Left hindlimb (tissue), 1 donor: Measurements from ENCODE around the gene TSHZ2.

Experiments used
- DNase-seq: peaks from one replicate; pipeline ENCODE4 v3.0.0-alpha.2; 2018

TSHZ2 gene

GRCh38 chr20:53069132-53069531 lies 97.0 kb downstream of the TSHZ2 start:
- no peak for DNase-seq

DNA sequence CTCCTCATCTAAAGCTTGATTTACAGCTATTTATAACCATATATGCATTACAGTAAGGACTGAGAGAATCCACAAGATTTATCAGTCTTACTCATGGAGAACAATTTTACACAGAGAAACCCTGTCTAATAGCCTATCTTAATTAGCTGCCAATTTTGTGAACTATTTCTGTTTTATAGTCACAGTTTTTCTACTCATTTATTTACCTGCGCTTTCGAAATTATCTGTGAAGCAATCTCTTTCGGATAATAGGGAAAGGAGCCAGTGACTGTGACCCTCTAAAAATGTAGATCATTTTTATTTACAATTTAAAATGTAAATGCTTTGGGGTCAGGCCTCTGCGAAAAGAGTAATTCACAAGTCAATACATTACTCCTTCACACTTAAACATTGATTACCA lies 98.1 kb downstream of the TSHZ2 start:
- DNase-seq, result no peak

GRCh38 chr20:53070706-53071392 lies 98.7 kb downstream of the TSHZ2 start:
- DNase-seq, result no peak

GRCh38 chr20:53071833-53072232 lies 99.7 kb downstream of the TSHZ2 start:
- no peak for DNase-seq

GRCh38 chr20:53072923-53073579 lies 100.9 kb downstream of the TSHZ2 start:
- no peak for DNase-seq

GRCh38 chr20:53073636-53074415 lies 101.7 kb downstream of the TSHZ2 start:
- no peak for DNase-seq

DNA sequence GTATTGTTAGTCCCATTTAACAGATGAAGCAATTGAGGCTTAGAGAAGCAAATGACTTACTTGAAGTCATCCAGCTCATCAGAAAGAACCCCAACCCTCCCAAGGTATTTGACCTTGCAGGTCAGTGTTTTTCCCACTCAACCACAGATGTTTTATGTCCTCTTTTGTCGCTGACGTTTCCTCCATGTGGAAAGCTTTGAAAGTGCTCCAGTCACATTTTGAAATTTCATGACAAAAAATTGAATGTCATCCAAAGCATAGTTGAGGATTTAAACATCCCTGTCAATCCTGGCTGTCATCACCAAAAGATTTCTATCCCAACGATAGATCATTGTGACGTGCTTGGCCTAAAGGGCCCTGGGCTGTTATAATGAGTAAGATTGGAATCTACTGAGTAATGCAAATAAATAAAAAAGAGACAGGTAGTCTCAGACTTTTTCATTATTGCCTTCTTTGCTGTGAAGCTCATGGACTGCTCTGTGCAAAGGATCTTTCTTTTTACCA lies 102.7 kb downstream of the TSHZ2 start:
- DNase-seq, result no peak

DNA sequence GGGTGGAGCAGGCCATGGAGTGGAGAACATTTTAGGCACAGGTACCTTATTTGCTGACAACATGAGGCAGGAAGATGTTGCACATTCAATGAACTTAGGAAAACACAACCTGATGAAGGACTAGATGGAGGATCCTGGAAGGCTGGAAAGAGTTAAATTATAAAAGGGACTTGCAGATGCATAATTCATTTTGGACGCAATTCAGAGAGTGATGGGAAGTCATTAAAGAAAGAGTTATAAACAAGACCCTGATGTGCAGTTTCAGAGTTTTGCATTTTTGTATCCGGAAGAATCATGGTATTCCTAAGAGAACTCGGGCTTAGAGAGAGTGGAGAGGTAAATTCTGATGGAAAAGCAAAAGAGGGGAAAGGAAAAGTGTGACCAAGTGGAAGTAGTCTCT lies 104.5 kb downstream of the TSHZ2 start:
- DNase-seq, result no peak

DNA sequence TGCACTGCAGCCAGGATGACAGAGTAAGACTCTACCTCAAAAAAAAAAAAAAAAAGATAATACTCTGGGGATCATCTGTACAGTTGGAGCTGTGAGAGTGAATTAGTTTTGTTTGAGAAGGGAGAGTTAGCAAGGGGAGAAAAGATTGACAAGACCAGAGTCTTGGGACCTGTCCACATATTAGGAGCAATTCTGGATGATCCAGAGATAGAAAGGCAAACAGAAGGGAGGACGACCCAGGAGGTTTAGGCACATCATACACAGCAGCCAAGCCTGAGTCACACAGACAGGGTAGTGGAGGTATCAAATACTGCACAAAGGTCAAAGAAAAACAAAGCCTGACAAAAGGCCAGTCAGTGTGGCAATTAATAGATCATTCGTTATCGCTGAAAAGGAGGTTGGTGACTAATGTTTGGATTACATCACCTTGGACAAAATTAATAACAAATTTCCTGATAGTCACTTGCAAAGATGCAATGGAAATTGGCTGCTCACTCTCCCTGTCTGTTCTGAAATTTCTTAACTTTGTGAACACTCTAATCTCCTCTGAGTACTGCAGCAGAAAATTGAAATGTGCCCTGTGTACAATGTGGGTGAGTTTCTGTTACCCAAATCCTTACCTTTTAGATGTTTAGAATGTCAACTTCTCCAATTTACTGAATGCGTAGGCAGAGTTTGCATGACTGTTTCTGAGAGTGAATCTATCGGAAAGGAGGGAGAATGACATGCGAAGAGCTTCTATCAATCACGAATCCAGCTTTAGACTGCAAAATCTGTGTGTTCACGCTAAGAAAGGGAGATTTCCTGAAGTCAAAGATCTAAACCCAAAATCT lies 105.4 kb downstream of the TSHZ2 start:
- DNase-seq, result no peak

- DNase-seq, result no peak
Observed at GRCh38 chr20:53078761-53079160, 106.6 kb downstream of the TSHZ2 start.

- no peak for DNase-seq
Observed at GRCh38 chr20:53079261-53079691, 107.1 kb downstream of the TSHZ2 start.

- DNase-seq, result no peak
Observed at GRCh38 chr20:53079828-53080686, 107.9 kb downstream of the TSHZ2 start.

- no peak for DNase-seq
Observed at GRCh38 chr20:53080687-53080962, 108.5 kb downstream of the TSHZ2 start.

- no peak for DNase-seq
Observed at GRCh38 chr20:53080969-53081871, 109.1 kb downstream of the TSHZ2 start.

GRCh38 chr20:53081916-53082863 lies 110.0 kb downstream of the TSHZ2 start:
- DNase-seq, result no peak

DNA sequence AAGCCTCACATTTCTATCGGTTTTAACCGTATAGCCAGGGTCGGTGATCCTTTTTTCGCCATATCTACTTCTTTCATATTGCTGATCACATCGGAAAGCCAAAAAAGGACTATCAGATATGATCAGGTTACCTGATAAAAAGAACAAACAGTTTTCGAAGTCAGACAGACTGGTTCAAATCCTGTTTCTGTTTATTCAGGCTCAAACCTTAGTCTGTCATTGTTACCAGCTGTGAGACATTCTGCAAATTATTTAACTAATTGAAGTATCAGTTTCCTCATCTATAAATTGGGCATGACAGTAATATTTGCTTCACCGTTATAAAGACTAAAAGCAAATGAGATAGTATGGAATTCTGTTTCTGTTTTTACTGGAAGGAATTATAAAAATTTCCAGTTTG lies 111.3 kb downstream of the TSHZ2 start:
- DNase-seq, result no peak

DNA sequence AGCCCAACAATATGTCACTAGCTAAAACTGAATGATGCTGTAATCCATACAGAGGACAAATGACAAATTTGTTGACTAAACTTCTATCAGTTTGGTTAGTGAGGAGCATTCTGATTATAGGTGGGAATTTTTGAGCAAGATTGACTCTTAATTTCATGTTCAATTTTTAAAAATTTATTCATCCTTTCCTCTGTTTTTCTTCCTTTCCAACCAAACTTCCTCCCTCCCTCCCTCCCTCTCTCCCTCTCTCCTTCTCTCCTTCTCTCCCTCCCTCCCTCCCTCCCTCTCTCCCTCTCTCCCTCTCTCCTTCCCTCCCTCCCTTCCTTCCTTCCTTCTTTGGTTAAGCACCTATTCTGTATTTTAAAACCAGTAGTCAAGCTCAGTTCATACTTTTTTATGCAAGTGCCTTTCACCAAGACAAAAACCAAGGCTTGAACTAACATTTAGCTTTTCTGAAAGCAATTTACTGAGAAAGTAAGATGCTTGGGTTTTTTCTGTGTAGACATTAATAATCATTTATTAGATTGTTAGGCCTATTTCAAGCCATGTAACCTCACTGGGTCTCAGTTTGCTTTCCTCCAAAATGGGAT lies 112.3 kb downstream of the TSHZ2 start:
- no peak for DNase-seq

- no peak for DNase-seq
Observed at GRCh38 chr20:53085720-53086119, 113.6 kb downstream of the TSHZ2 start.

- no peak for DNase-seq
Observed at GRCh38 chr20:53087037-53087777, 115.0 kb downstream of the TSHZ2 start.
